CD4-positive, CD25-positive, alpha-beta regulatory T cell (primary cell): ENCODE measurements around the gene SVIL. TPM values are rescaled to one million over a fixed set of nuclear protein-coding genes. Genes with fewer than 3 reads are reported as not detected.
"Not testable (repeated sequence)": the region's sequence is repeated elsewhere in the genome, so short reads cannot be mapped to it uniquely, and the experiment has no call there.

Experiments
- ATAC-seq, 2 donors: fragments of 150-1000 bp; cut with Tn5 transposase; one replicate each; pipeline ENCODE4 v1.10.0; 2021; ENCODE audit warnings: low read depth in 2 of 2, moderate number of reproducible peaks in 2 of 2, moderate library complexity in 1 of 2
- DNase-seq, 3 donors: peaks; one replicate each; pipeline versions ENCODE4 v3.0.0 to v3.0.0-alpha.2; 2012 to 2022; ENCODE audit warnings: mixed read lengths in 1 of 3
- H3K27ac ChIP-seq: one replicate; pipeline ENCODE4 v1.7.0; 2013; ENCODE audit warnings: mild to moderate bottlenecking, low read length; ENCODE audit not compliant: insufficient read depth, poor library complexity, severe bottlenecking
- H3K27me3 ChIP-seq: one replicate; pipeline ENCODE4 v1.7.0; 2013; ENCODE audit warnings: low read length; ENCODE audit not compliant: control insufficient read depth, insufficient read depth
- H3K36me3 ChIP-seq: one replicate; pipeline ENCODE4 v1.7.0; 2013; ENCODE audit warnings: mild to moderate bottlenecking, low read length, moderate library complexity; ENCODE audit not compliant: control insufficient read depth, insufficient read depth
- H3K4me1 ChIP-seq: 2 replicates; pipeline ENCODE4 v1.7.0; 2013; ENCODE audit warnings: mild to moderate bottlenecking, low read length; ENCODE audit not compliant: insufficient read depth, control insufficient read depth, poor library complexity, severe bottlenecking
- H3K4me3 ChIP-seq: one replicate; pipeline ENCODE4 v1.7.0; 2013; ENCODE audit warnings: low read depth, mild to moderate bottlenecking, low read length, moderate library complexity
- H3K9me3 ChIP-seq, 2 experiments: 1 replicate in 1 of 2; 2 replicates in 1 of 2; pipeline ENCODE4 v1.7.0; 2013; ENCODE audit warnings: low read length in 2 of 2, mild to moderate bottlenecking in 1 of 2, moderate library complexity in 1 of 2; ENCODE audit not compliant: control insufficient read depth in 2 of 2
- H3K27ac Mint-ChIP-seq, 3 donors: one replicate each; pipeline ENCODE4 v1.8.0; 2020 to 2022; ENCODE audit warnings: mild to moderate bottlenecking in 3 of 3, mixed read lengths in 3 of 3, moderate library complexity in 2 of 3
- H3K27me3 Mint-ChIP-seq: one replicate; pipeline ENCODE4 v1.8.0; 2022; ENCODE audit warnings: mild to moderate bottlenecking, mixed read lengths
- H3K36me3 Mint-ChIP-seq: one replicate; pipeline ENCODE4 v1.8.0; 2020; ENCODE audit warnings: mixed read lengths
- H3K4me1 Mint-ChIP-seq, 4 donors: one replicate each; pipeline ENCODE4 v1.8.0; 2020 to 2022; ENCODE audit warnings: mixed read lengths in 4 of 4, mild to moderate bottlenecking in 1 of 4
- H3K4me3 Mint-ChIP-seq, 4 donors: one replicate each; pipeline ENCODE4 v1.8.0; 2020 to 2022; ENCODE audit warnings: mild to moderate bottlenecking in 4 of 4, mixed read lengths in 4 of 4, moderate library complexity in 3 of 4
- H3K9me3 Mint-ChIP-seq, 7 donors: one replicate each; pipeline ENCODE4 v1.8.0; 2020 to 2022; ENCODE audit warnings: mixed read lengths in 7 of 7, mild to moderate bottlenecking in 3 of 7, moderate library complexity in 2 of 7
- polyA plus RNA-seq, 4 donors: library from polyadenylated mRNA; unstranded; fragments of 300-500 nt; fragmentation: Illumina TruSeq; gene quantifications; one replicate each; pipeline ENCODE4 v1.2.3, GENCODE V29; 2021
- total RNA-seq: library from RNA; stranded (reverse); gene quantifications from one replicate; pipeline ENCODE4 v1.2.3, GENCODE V29; 2022

The SVIL gene
- total and polyA plus RNA-seq, 5 donors from 2014 or later: 0.49 to 12.3 (median 3.8) TPM

GRCh38 chr10:29614289-29614688, 20.5 kb downstream of the SVIL start:
- peaks cover 15% of the 10 kb centered on the region for H3K36me3 Mint-ChIP-seq
- not testable (repeated sequence) for H3K27ac Mint-ChIP-seq, H3K9me3 Mint-ChIP-seq, ATAC-seq, DNase-seq, H3K4me3 Mint-ChIP-seq, H3K4me1 ChIP-seq, H3K27me3 Mint-ChIP-seq, H3K27ac ChIP-seq, H3K4me3 ChIP-seq, H3K36me3 ChIP-seq, H3K27me3 ChIP-seq, H3K9me3 ChIP-seq
- peaks cover 0 to 10% (median 0%) of the 10 kb centered on the region in 4 donors for H3K4me1 Mint-ChIP-seq

DNA sequence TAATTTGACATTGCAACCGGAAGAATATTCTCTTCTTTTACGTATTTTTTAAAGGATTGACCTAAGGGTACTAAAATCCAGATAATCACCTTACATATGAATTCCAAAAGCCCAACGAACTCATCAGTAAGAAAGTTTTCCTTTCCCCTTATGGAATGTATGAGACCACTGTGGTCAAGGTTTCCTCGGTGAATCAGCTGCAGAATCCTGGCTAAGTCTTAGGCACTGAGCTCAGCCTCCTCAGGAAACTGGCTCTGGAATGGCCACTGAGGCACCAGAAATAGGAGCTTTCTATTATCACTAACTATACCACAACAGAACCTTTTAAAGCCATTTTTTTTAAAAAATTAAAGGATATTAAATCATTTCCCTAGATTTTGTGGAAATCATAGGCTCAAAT, 21.0 kb downstream of the SVIL start:
- H3K27ac ChIP-seq: no peak overlapping the region
- no peaks in the 10 kb centered on the region for H3K9me3 ChIP-seq
- H3K27me3 ChIP-seq: no peaks in the 10 kb centered on the region
- H3K4me3 Mint-ChIP-seq: no peak overlapping the region
- no peak for ATAC-seq
- peaks cover 15% of the 10 kb centered on the region for H3K36me3 Mint-ChIP-seq
- H3K27ac Mint-ChIP-seq: no peak overlapping the region
- peaks cover 0 to 10% (median 0%) of the 10 kb centered on the region in 4 donors for H3K4me1 Mint-ChIP-seq
- H3K27me3 Mint-ChIP-seq: no peaks in the 10 kb centered on the region
- peaks cover 0 to 5% (median 2%) of the 10 kb centered on the region in 7 donors for H3K9me3 Mint-ChIP-seq
- DNase-seq: no peak
- no peaks in the 10 kb centered on the region for H3K36me3 ChIP-seq
- H3K4me1 ChIP-seq: no peaks in the 10 kb centered on the region
- no peak overlapping the region for H3K4me3 ChIP-seq

DNA sequence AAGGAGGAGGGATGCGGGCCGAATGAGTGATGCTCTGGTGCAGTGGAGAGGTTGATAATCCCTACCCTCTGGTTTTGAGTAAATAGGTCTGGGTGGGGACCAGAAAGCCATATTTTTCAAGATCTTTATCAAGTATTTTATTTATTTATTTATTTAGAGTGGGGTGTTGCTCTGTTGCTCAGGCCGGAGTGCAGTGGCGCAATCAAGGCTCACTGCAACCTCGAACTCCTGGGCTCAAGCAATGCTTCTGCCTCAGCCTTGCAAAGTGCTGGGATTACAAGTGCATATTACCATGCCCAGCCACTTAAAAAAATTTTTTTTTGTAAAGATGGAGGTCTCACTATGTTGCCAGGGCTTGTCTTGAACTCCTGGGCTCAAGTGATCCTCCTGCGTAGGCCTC, 21.6 kb downstream of the SVIL start:
- Histone ChIP-seq H3K36me3 (no peaks in the 10 kb centered on the region), H3K4me1 (no peaks in the 10 kb centered on the region), H3K9me3 (no peaks in the 10 kb centered on the region), H3K27me3 (no peaks in the 10 kb centered on the region), H3K27ac (no peak overlapping the region), H3K4me3 (no peak overlapping the region)
- peaks cover 15% of the 10 kb centered on the region for H3K36me3 Mint-ChIP-seq
- ATAC-seq: no peak
- no peak overlapping the region for H3K27ac Mint-ChIP-seq
- H3K27me3 Mint-ChIP-seq: no peaks in the 10 kb centered on the region
- peaks cover 0 to 5% (median 2%) of the 10 kb centered on the region in 7 donors for H3K9me3 Mint-ChIP-seq
- no peak overlapping the region for H3K4me3 Mint-ChIP-seq
- no peak for DNase-seq
- peaks cover 0 to 10% (median 0%) of the 10 kb centered on the region in 4 donors for H3K4me1 Mint-ChIP-seq

DNA sequence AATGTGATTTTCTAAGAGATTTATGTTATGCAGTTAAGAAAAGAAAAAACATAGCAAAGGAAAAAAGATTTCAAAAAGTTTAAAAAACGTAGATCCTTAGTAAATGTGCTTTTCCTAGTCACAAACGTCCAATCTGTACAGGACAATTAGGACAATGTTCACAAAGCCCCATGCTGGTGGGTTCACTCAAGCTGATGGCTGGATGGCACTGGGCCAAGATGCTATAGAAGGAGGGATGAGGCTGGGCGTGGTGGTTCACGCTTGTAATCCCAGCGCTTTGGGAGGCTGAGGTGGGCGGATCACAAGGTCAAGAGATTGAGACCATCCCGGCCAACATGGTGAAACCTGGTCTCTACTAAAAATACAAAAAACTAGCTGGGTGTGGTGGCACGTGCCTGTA, 22.1 kb downstream of the SVIL start:
- peaks cover 0 to 10% (median 0%) of the 10 kb centered on the region in 4 donors for H3K4me1 Mint-ChIP-seq
- no peak overlapping the region for H3K4me3 Mint-ChIP-seq
- Histone ChIP-seq H3K27me3 (no peaks in the 10 kb centered on the region), H3K4me1 (no peaks in the 10 kb centered on the region), H3K36me3 (no peaks in the 10 kb centered on the region), H3K9me3 (no peaks in the 10 kb centered on the region), H3K27ac (no peak overlapping the region), H3K4me3 (no peak overlapping the region)
- ATAC-seq (no peak), DNase-seq (no peak)
- H3K36me3 Mint-ChIP-seq: peaks cover 15% of the 10 kb centered on the region
- no peaks in the 10 kb centered on the region for H3K27me3 Mint-ChIP-seq
- peaks cover 0 to 5% (median 2%) of the 10 kb centered on the region in 7 donors for H3K9me3 Mint-ChIP-seq
- no peak overlapping the region for H3K27ac Mint-ChIP-seq

- Mint-ChIP-seq H3K27me3 (no peaks in the 10 kb centered on the region), H3K36me3 (peaks cover 15% of the 10 kb centered on the region), H3K4me3 (no peak overlapping the region), H3K4me1 (peaks cover 0 to 10% (median 0%) of the 10 kb centered on the region in 4 donors), H3K27ac (no peak overlapping the region), H3K9me3 (peaks cover 0 to 5% (median 2%) of the 10 kb centered on the region in 7 donors)
- ATAC-seq: no peak
- Histone ChIP-seq H3K4me1 (no peaks in the 10 kb centered on the region), H3K27ac (no peak overlapping the region), H3K36me3 (no peaks in the 10 kb centered on the region), H3K9me3 (no peaks in the 10 kb centered on the region), H3K4me3 (no peak overlapping the region), H3K27me3 (no peaks in the 10 kb centered on the region)
- DNase-seq: no peak
Observed at GRCh38 chr10:29611781-29612381, 22.9 kb downstream of the SVIL start.

- no peaks in the 10 kb centered on the region for H3K27me3 ChIP-seq
- DNase-seq (no peak), ATAC-seq (no peak)
- no peak overlapping the region for H3K27ac ChIP-seq
- peaks cover 0 to 8% (median 0%) of the 10 kb centered on the region in 4 donors for H3K4me1 Mint-ChIP-seq
- H3K27me3 Mint-ChIP-seq: no peaks in the 10 kb centered on the region
- no peak overlapping the region for H3K4me3 ChIP-seq
- no peaks in the 10 kb centered on the region for H3K36me3 ChIP-seq
- no peaks in the 10 kb centered on the region for H3K9me3 ChIP-seq
- peaks cover 0 to 5% (median 2%) of the 10 kb centered on the region in 7 donors for H3K9me3 Mint-ChIP-seq
- no peak overlapping the region for H3K4me3 Mint-ChIP-seq
- H3K4me1 ChIP-seq: no peaks in the 10 kb centered on the region
- peak overlapping the region in 1 of 3 donors; percentile 8 for H3K27ac Mint-ChIP-seq
- H3K36me3 Mint-ChIP-seq: peaks cover 15% of the 10 kb centered on the region
Observed at GRCh38 chr10:29610876-29611647, 23.7 kb downstream of the SVIL start.

DNA sequence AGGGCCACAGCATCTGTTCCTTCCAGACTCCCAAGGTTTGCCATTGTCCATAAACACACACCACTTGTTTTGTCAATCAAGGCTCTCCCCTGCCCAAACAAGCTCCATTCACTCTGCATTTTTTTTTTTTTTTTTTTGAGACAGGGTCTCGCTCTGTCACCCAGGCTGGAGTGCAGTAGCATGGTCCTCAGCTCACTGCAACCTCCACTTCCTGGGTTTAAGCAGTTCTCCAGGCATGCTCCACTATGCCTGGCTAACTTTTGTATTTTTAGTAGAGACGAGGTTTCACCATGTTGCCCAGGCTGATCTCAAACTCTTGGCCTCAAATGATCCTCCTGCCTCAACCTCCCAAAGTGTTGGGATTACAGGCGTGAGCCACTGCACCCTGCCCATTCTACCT, 24.4 kb downstream of the SVIL start:
- not testable (repeated sequence) for H3K4me3 ChIP-seq, H3K27ac ChIP-seq, H3K27me3 ChIP-seq, H3K27me3 Mint-ChIP-seq, H3K9me3 Mint-ChIP-seq, H3K4me1 ChIP-seq, H3K4me1 Mint-ChIP-seq, DNase-seq, H3K36me3 ChIP-seq, H3K4me3 Mint-ChIP-seq, H3K27ac Mint-ChIP-seq, H3K9me3 ChIP-seq, ATAC-seq
- peaks cover 15% of the 10 kb centered on the region for H3K36me3 Mint-ChIP-seq

DNA sequence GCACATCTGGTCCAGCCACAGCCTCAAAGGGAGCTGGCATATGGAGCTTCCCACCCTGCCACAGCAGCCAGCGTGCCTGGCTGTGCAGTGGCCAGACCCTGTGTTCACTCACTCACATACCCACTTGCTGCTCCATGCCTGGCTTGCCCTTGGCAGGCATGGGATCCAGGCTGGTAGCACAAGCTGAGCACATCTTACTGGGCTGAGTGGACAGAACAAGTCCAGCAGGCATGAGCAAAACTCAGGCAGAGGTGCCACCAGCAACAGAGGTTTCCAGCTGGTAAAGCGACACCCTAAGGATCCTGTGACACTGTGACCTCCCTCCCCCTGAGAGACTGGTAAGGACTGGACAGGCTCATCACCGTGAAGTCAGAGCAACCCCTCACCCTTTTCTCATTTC, 25.1 kb downstream of the SVIL start:
- Histone ChIP-seq H3K27me3 (no peaks in the 10 kb centered on the region), H3K4me1 (no peaks in the 10 kb centered on the region), H3K27ac (no peak overlapping the region), H3K36me3 (no peaks in the 10 kb centered on the region), H3K9me3 (no peaks in the 10 kb centered on the region), H3K4me3 (no peak overlapping the region)
- Mint-ChIP-seq H3K4me3 (no peak overlapping the region), H3K27ac (no peak overlapping the region), H3K9me3 (peaks cover 0 to 5% (median 2%) of the 10 kb centered on the region in 7 donors), H3K27me3 (no peaks in the 10 kb centered on the region), H3K4me1 (peaks cover 0 to 8% (median 0%) of the 10 kb centered on the region in 4 donors), H3K36me3 (peaks cover 15% of the 10 kb centered on the region)
- DNase-seq (no peak), ATAC-seq (no peak)
